ENCODE measurements around the gene NDUFA13. TPM values are rescaled to one million over a fixed set of nuclear protein-coding genes. Genes with fewer than 3 reads are reported as not detected.

The NDUFA13 gene
- total RNA-seq, 1 donor from 2014 or later, result 218 TPM

DNA sequence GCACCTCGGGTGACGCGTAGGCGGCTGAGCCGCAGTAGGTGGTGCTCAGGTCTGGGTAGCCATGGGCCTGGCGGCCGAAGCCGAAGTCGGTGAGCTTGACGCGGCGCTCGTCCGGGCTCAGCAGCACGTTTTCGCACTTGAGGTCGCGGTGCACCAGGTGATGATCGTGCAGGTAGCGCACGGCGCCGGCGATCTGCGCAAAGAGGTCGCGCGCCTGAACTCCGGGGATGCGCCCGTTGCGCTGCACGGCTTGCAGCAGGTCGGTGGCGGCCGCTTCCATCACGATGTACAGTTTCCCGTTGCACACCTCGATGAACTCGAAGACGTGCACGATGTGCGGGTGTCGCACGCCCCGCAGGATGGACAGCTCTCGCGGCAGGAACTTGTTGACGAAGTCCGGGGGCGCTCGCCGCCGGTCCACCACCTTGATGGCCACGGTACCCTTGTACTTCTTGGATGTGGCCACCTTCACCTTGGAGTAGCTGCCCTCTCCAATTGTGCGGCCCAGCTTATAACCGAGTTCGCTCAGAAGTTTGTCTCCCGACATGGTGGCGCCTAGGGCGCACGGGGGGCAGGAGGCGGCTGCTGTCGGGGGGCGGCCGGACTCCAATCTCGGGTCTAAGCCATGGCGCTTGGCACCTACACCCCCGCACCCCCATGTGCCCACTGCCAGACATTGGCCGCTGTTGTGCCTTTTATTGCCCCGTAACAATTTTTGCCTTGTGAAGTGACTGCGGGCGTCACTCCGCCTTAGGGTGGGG lies 964 bp upstream of the NDUFA13 start, which contains the start of gene TSSK6:
TSSK6 (minus strand) TSS at position 668 of the 761 bp plus-strand sequence; CDS start at position 547, 121 bp downstream.
- peak in 1 of 2 donors; percentile 1 for ATAC-seq
- no peak for DNase-seq

DNA sequence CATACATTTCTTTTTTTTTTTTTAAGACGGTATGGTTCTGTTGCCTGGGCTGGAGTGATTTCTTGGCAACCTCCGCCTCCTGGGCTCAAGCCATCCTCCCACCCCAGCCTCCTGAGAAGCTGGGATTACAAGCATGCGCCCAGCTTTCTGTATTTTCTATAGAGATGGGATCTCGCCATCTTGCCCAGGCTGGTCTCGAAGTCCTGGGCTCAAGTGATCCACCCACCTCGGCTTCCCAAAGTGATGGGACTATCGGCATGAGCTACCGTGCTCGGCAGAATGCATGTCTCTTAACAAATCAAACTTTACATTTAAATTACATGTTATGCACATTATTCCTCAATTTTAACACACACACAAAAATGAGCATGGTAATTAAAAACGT lies 1.2 kb downstream of the NDUFA13 start:
- peak overlapping the region; percentile 85 for H3K4me3 ChIP-seq
- no peak for ATAC-seq
- H3K9me3 ChIP-seq, result no peaks in the 10 kb centered on the region
- peaks cover 23% of the 10 kb centered on the region for H3K36me3 ChIP-seq
- DNase-seq, result no peak
- H3K27me3 ChIP-seq (ENCODE audit: low read depth), result no peaks in the 10 kb centered on the region
- intact Hi-C loops (cut with DNase I), result no loop called here
- peaks cover 23% of the 10 kb centered on the region for H3K4me1 ChIP-seq
- H3K27ac ChIP-seq, result no peak overlapping the region
- TF ChIP-seq, protein P1, sequence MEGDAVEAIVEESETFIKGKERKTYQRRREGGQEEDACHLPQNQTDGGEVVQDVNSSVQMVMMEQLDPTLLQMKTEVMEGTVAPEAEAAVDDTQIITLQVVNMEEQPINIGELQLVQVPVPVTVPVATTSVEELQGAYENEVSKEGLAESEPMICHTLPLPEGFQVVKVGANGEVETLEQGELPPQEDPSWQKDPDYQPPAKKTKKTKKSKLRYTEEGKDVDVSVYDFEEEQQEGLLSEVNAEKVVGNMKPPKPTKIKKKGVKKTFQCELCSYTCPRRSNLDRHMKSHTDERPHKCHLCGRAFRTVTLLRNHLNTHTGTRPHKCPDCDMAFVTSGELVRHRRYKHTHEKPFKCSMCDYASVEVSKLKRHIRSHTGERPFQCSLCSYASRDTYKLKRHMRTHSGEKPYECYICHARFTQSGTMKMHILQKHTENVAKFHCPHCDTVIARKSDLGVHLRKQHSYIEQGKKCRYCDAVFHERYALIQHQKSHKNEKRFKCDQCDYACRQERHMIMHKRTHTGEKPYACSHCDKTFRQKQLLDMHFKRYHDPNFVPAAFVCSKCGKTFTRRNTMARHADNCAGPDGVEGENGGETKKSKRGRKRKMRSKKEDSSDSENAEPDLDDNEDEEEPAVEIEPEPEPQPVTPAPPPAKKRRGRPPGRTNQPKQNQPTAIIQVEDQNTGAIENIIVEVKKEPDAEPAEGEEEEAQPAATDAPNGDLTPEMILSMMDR (IDR thresholded peaks at IDR 0.05), result no peak

More for the DNA sequence above, 964 bp upstream of the NDUFA13 start, which contains the start of gene TSSK6:
- no peaks in the 10 kb centered on the region for H3K9me3 ChIP-seq
- no peaks in the 10 kb centered on the region for H3K27me3 ChIP-seq (ENCODE audit: low read depth)
- peak within 1 kb of the TSS; percentile 85 for H3K4me3 ChIP-seq
- H3K27ac ChIP-seq, result peak within 1 kb of the TSS; percentile 91
- peaks cover 23% of the 10 kb centered on the region for H3K4me1 ChIP-seq
- H3K36me3 ChIP-seq, result peaks cover 14% of the 10 kb centered on the region
- intact Hi-C loops (cut with DNase I), result no loop called here
- TF ChIP-seq, protein P1 (IDR thresholded peaks at IDR 0.05), result no peak

DNA sequence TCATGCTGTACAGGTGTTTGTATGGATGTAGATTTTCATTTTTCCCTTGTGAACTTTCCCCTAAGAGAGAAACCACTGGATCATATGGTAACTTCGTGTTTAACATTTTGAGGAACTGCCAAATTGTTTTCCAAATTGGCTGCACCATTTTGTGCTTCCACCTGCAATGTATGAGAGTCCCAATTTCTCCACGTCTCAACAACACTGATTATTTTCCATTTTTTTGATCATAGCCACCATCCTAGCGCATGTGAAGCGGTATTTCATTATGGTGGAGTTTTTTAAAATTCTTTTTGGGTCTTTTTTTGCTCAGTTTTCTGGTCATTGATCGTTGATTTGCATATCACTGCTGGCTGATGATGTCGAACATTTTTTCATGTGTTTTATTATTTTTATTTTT lies 5.0 kb downstream of the NDUFA13 start:
- H3K9me3 ChIP-seq, result no peaks in the 10 kb centered on the region
- DNase-seq (no peak), ATAC-seq (no peak)
- TF ChIP-seq, protein P1 (IDR thresholded peaks at IDR 0.05), result no peak
- peaks cover 15% of the 10 kb centered on the region for H3K4me1 ChIP-seq
- no peak overlapping the region for H3K4me3 ChIP-seq
- peaks cover 45% of the 10 kb centered on the region for H3K36me3 ChIP-seq
- no peaks in the 10 kb centered on the region for H3K27me3 ChIP-seq (ENCODE audit: low read depth)
- no peak overlapping the region for H3K27ac ChIP-seq
- intact Hi-C loops (cut with DNase I), result no loop called here

DNA sequence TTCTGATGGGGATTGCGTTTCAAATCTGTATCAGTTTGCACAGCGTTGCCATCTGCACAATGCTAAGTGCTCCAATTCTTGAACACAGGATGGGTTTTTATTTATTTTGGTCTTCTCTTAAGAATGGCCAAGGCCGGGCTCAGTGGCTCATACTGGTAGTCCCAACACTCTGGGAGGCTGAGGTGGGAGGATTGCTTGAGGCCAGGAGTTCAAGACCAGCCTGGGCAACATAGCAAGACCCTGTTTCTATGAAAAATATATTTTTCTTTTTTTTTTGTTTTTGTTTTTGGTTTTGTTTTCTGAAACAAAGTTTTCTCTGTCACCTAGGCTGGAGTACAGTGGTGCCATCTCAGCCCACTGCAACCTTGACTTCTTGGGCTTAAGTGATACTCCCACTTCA lies 7.2 kb downstream of the NDUFA13 start:
- TF ChIP-seq, protein P1 (IDR thresholded peaks at IDR 0.05), result no peak
- DNase-seq (no peak), ATAC-seq (no peak)
- Histone ChIP-seq H3K27me3 (ENCODE audit: low read depth) (no peaks in the 10 kb centered on the region), H3K27ac (no peak overlapping the region), H3K36me3 (peaks cover 66% of the 10 kb centered on the region), H3K4me1 (no peaks in the 10 kb centered on the region), H3K4me3 (no peak overlapping the region), H3K9me3 (no peaks in the 10 kb centered on the region)
- intact Hi-C loops (cut with DNase I), result no loop called here

DNA sequence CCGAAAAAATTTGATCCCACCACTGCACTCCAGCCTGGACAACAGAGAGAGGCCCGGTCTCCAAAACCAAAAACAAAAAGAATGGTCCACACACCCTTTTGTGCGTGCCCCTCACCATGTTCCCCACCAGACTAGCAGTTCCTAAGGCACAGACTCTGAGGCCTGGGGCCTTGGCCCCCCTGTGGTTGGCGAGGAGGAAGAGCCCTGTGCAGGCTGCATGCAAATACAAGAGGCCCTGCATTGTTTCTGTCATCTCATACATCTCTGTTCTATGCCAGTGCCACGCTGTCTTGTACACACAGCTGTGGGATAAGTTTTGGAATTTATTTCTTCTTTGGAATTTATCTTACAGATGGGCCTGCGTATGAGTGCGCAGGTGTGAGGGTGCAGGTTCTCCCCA lies 8.0 kb downstream of the NDUFA13 start:
- peaks cover 70% of the 10 kb centered on the region for H3K36me3 ChIP-seq
- intact Hi-C loops (cut with DNase I), result no loop called here
- DNase-seq, result no peak
- no peaks in the 10 kb centered on the region for H3K4me1 ChIP-seq
- no peak overlapping the region for H3K4me3 ChIP-seq
- no peaks in the 10 kb centered on the region for H3K9me3 ChIP-seq
- TF ChIP-seq, protein P1 (IDR thresholded peaks at IDR 0.05), result no peak
- ATAC-seq, result no peak
- H3K27me3 ChIP-seq (ENCODE audit: low read depth), result no peaks in the 10 kb centered on the region
- H3K27ac ChIP-seq, result no peak overlapping the region
